Mesenchymal stem cell (in vitro differentiated cells and primary cell): ENCODE data around the gene BDH2.

Experiments used
- DNase-seq: peaks from one replicate; pipeline ENCODE4 v3.0.0-alpha.2; 2013
- H2AFZ ChIP-seq: one replicate; pipeline ENCODE4 v1.6.1; 2013; ENCODE audit warnings: low read depth, mild to moderate bottlenecking, control low read depth, inconsistent platforms, low read length, moderate library complexity
- H2AK5ac ChIP-seq: 2 replicates; pipeline ENCODE4 v1.6.1; 2013; ENCODE audit warnings: low read length, moderate library complexity, mild to moderate bottlenecking, inconsistent platforms; ENCODE audit not compliant: severe bottlenecking
- H2BK120ac ChIP-seq: one replicate; pipeline ENCODE4 v1.6.1; 2013; ENCODE audit warnings: low read depth, mild to moderate bottlenecking, inconsistent platforms, low read length, moderate library complexity
- H2BK12ac ChIP-seq, 2 experiments: one replicate each; pipeline ENCODE4 v1.6.1; 2013; ENCODE audit warnings: inconsistent platforms in 2 of 2, low read length in 2 of 2, mild to moderate bottlenecking in 2 of 2, moderate library complexity in 2 of 2, control low read depth in 1 of 2
- H2BK15ac ChIP-seq: one replicate; pipeline ENCODE4 v1.6.1; 2013; ENCODE audit warnings: mild to moderate bottlenecking, low read depth, inconsistent platforms; ENCODE audit not compliant: poor library complexity, severe bottlenecking
- H2BK5ac ChIP-seq: 2 replicates; pipeline ENCODE4 v1.6.1; 2013; ENCODE audit warnings: low read depth, mild to moderate bottlenecking, low read length, control low read depth, inconsistent platforms; ENCODE audit not compliant: poor library complexity, severe bottlenecking
- H3K14ac ChIP-seq, 2 experiments: one replicate each; pipeline ENCODE4 v1.6.1; 2013; ENCODE audit warnings: inconsistent platforms in 2 of 2, low read length in 2 of 2, control low read depth in 1 of 2, mild to moderate bottlenecking in 1 of 2, moderate library complexity in 1 of 2
- H3K18ac ChIP-seq, 2 experiments: one replicate each; pipeline ENCODE4 v1.6.1; 2013; ENCODE audit warnings: inconsistent platforms in 2 of 2, low read length in 2 of 2, control low read depth in 1 of 2, low read depth in 1 of 2, mild to moderate bottlenecking in 1 of 2
- H3K23ac ChIP-seq, 2 experiments: one replicate each; pipeline ENCODE4 v1.6.1; 2013; ENCODE audit warnings: inconsistent platforms in 2 of 2, low read length in 2 of 2, mild to moderate bottlenecking in 2 of 2, moderate library complexity in 2 of 2, control low read depth in 1 of 2
- H3K27ac ChIP-seq: 2 replicates; pipeline ENCODE4 v1.5.1; 2013; ENCODE audit warnings: mild to moderate bottlenecking, moderate library complexity, low read length, control low read depth, inconsistent platforms; ENCODE audit not compliant: poor library complexity, severe bottlenecking
- H3K27me3 ChIP-seq, 2 experiments: 2 replicates each; pipeline versions ENCODE4 v1.6.1 to v1.7.0; 2013; ENCODE audit warnings: low read length in 2 of 2, mild to moderate bottlenecking in 2 of 2, moderate library complexity in 2 of 2, control low read depth in 1 of 2, inconsistent platforms in 1 of 2; ENCODE audit not compliant: control insufficient read depth in 1 of 2, insufficient read depth in 1 of 2
- H3K36me3 ChIP-seq, 2 experiments: 2 replicates each; pipeline versions ENCODE4 v1.6.1 to v1.7.0; 2013; ENCODE audit warnings: low read length in 2 of 2, control low read depth in 1 of 2, inconsistent platforms in 1 of 2, low read depth in 1 of 2, mild to moderate bottlenecking in 1 of 2; ENCODE audit not compliant: insufficient read depth in 2 of 2, control insufficient read depth in 1 of 2
- H3K4ac ChIP-seq, 2 experiments: one replicate each; pipeline ENCODE4 v1.6.1; 2013; ENCODE audit warnings: inconsistent platforms in 2 of 2, low read length in 2 of 2, mild to moderate bottlenecking in 2 of 2, moderate library complexity in 2 of 2, control low read depth in 1 of 2, low read depth in 1 of 2
- H3K4me1 ChIP-seq: 2 replicates; pipeline ENCODE4 v1.6.1; 2013; ENCODE audit warnings: low read depth, low read length, control low read depth; ENCODE audit not compliant: control insufficient read depth, insufficient read depth
- H3K4me2 ChIP-seq: 2 replicates; pipeline ENCODE4 v1.6.1; 2013; ENCODE audit warnings: low read length, mild to moderate bottlenecking, inconsistent platforms; ENCODE audit not compliant: poor library complexity, severe bottlenecking
- H3K4me3 ChIP-seq, 2 experiments: 2 replicates each; pipeline versions ENCODE4 v1.5.1 to v1.7.0; 2013; ENCODE audit warnings: low read length in 2 of 2, mild to moderate bottlenecking in 2 of 2, control low read depth in 1 of 2, low read depth in 1 of 2; ENCODE audit not compliant: insufficient read depth in 1 of 2
- H3K79me1 ChIP-seq: replicated peaks from 2 replicates; pipeline ENCODE4 v1.6.1; 2013; ENCODE audit warnings: mild to moderate bottlenecking, control low read depth, low read length, inconsistent platforms; ENCODE audit not compliant: poor library complexity, severe bottlenecking
- H3K9ac ChIP-seq: 2 replicates; pipeline ENCODE4 v1.7.0; 2013; ENCODE audit warnings: mild to moderate bottlenecking, low read length, moderate library complexity
- H3K9me3 ChIP-seq: 2 replicates; pipeline ENCODE4 v1.7.0; 2013; ENCODE audit warnings: mild to moderate bottlenecking, low read length; ENCODE audit not compliant: control insufficient read depth
- H4K8ac ChIP-seq: one replicate; pipeline ENCODE4 v1.6.1; 2013; ENCODE audit warnings: inconsistent platforms, mild to moderate bottlenecking, low read length, moderate library complexity
- H4K91ac ChIP-seq: one replicate; pipeline ENCODE4 v1.6.1; 2013; ENCODE audit warnings: mild to moderate bottlenecking, low read length, inconsistent platforms
- WGBS: methylation state at CpG from one replicate; pipeline ENCODE4 v1.1.7; 2013; ENCODE audit warnings: mixed read lengths; 5-methylcytosine and 5-hydroxymethylcytosine counted together

Gene BDH2

GRCh38 chr4:103029300-103029699 lies 70.3 kb downstream of the BDH2 start:
- Histone ChIP-seq H2BK12ac (no peak overlapping the region), H4K91ac (no peak overlapping the region), H2BK5ac (no peak overlapping the region), H3K79me1 (no peaks in the 10 kb centered on the region), H2AFZ (no peak overlapping the region), H3K27me3 (no peaks in the 10 kb centered on the region), H3K23ac (no peak overlapping the region), H2AK5ac (no peak overlapping the region), H4K8ac (no peak overlapping the region), H3K9me3 (no peaks in the 10 kb centered on the region), H3K4me3 (no peak overlapping the region), H3K18ac (no peak overlapping the region), H3K4me1 (no peaks in the 10 kb centered on the region), H3K27ac (no peak overlapping the region), H3K14ac (no peak overlapping the region), H2BK15ac (no peak overlapping the region), H3K36me3 (peaks cover 0 to 41% of the 10 kb centered on the region in 2 experiments), H2BK120ac (no peak overlapping the region), H3K9ac (no peak overlapping the region), H3K4ac (no peak overlapping the region), H3K4me2 (no peak overlapping the region)
- WGBS = 100% methylated on average over 1 of the region's 1 CpG
- no peak for DNase-seq
